Right lobe of liver (tissue), 6 donors: Measurements from ENCODE around the gene TACR1. TPM values are rescaled to one million over a fixed set of nuclear protein-coding genes. Genes with fewer than 3 reads are reported as not detected.

Experiments used
- ATAC-seq, 4 donors: fragments of 200-7000 bp; cut with Tn5 transposase; one replicate each; pipeline ENCODE4 v1.9.1; 2020; ENCODE audit warnings: mild to moderate bottlenecking in 4 of 4, moderate library complexity in 4 of 4
- DNase-seq, 3 donors: peaks; one replicate each; pipeline ENCODE4 v3.0.0-alpha.2; 2020
- H3K27ac ChIP-seq, 3 donors: fragments of 200-600 bp; one replicate each; pipeline ENCODE4 v1.8.0; 2022
- H3K27me3 ChIP-seq, 2 donors: fragments of 200-600 bp; one replicate each; pipeline ENCODE4 v1.8.0; 2022
- H3K36me3 ChIP-seq, 4 donors: fragments of 200-600 bp; sonication (generic) in 1 of 4; one replicate each; pipeline versions ENCODE4 v1.5.1 to v1.8.0; 2017 to 2022; ENCODE audit warnings: control low read depth in 1 of 4
- H3K4me1 ChIP-seq, 4 donors: fragments of 200-600 bp; sonication (generic) in 1 of 4; one replicate each; pipeline versions ENCODE4 v1.5.1 to v1.8.0; 2017 to 2022; ENCODE audit warnings: control low read depth in 1 of 4
- H3K4me3 ChIP-seq, 3 donors: fragments of 200-600 bp; one replicate each; pipeline ENCODE4 v1.8.0; 2022
- H3K9me3 ChIP-seq, 4 donors: fragments of 200-600 bp; sonication (generic) in 1 of 4; one replicate each; pipeline versions ENCODE4 v1.5.1 to v1.8.0; 2017 to 2022; ENCODE audit warnings: control low read depth in 1 of 4
- POLR2A ChIP-seq: fragments of 450-650 bp; IDR thresholded peaks from one replicate; pipeline ENCODE4 v1.6.1; 2017; ENCODE audit warnings: antibody characterized with exemption, mild to moderate bottlenecking
- WGBS: methylation state at CpG from one replicate; pipeline ENCODE4 v1.1.6; 2018; ENCODE audit warnings: low coverage, low lambda C conversion rate; ENCODE audit not compliant: insufficient coverage; ENCODE audit errors: missing lambda C conversion rate; 5-methylcytosine and 5-hydroxymethylcytosine counted together
- intact Hi-C, 2 donors: fragments of 100-400 bp; cut with DNase I; formaldehyde crosslinking; loops; one replicate each; pipeline versions ENCODE4 v1.11.2 to v1.14.1; 2022
- total RNA-seq, 6 experiments: library from RNA; depleted of rRNA in 2 of 6; stranded (reverse); fragments of >200 nt in 2 of 6; fragmentation: NEBNext Ultra II Directional in 3 of 6; extraction: Animal tissue kit (Norgen Biotek cat#: 25700) in 3 of 6; gene quantifications; one replicate each; pipeline versions ENCODE4 v1.1.0 to v1.2.4, GENCODE V29; 2016 to 2023
- TF ChIP-seq, protein P1 (sequence below), 4 donors: fragments of 200-600 bp in 3 of 4; fragments of 450-650 bp in 1 of 4; IDR thresholded peaks; one replicate each; pipeline versions ENCODE4 v1.5.1 to v1.8.0; 2016 to 2022; ENCODE audit warnings: antibody characterized with exemption in 4 of 4, mild to moderate bottlenecking in 2 of 4
- donor health status: DM: no; HTN: yes; CAD: no.
- donor health status: DM: no; HTN: no; CAD: no.
- donor health status: DM: no; HTN: no; CAD: no.
- donor health status: DM: no; HTN: yes; CAD: no.
- donor health status: DM: no; HTN: yes; CAD: no.

Gene TACR1
- total RNA-seq, 6 experiments from 2014 or later: not detected

DNA sequence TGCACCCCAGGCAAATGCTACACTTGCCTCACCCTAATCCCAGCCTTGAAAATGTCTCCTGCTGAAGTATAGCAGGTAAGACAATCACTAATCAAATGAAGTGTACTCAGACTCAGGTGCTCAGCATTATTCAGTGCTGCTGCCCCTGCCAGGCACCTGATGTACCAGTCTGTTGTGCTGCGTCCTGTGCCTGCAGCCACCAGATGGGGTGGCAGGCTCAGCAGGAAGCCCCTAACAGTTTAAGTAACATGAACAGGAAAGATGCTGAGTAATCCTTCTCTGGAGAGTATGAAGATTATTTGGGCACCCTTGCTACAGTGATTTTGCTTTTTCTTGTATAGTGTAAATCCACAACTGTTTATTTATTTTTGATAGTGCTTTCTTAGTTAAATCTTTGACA is 69.1 kb downstream of the TACR1 start:
- no peak for DNase-seq
- 0% methylated on average over 1 of the region's 1 CpG for WGBS
- H3K4me1 ChIP-seq: peaks cover 0 to 4% (median 0%) of the 10 kb centered on the region in 4 donors
- no peaks in the 10 kb centered on the region for H3K9me3 ChIP-seq
- H3K4me3 ChIP-seq: no peak overlapping the region
- intact Hi-C loops: no loop called here
- H3K27me3 ChIP-seq: no peaks in the 10 kb centered on the region
- no peak overlapping the region for H3K27ac ChIP-seq
- ATAC-seq: peak in 2 of 4 donors; percentile 47 to 56
- no peak for TF ChIP-seq POLR2A
- TF ChIP-seq, protein P1, sequence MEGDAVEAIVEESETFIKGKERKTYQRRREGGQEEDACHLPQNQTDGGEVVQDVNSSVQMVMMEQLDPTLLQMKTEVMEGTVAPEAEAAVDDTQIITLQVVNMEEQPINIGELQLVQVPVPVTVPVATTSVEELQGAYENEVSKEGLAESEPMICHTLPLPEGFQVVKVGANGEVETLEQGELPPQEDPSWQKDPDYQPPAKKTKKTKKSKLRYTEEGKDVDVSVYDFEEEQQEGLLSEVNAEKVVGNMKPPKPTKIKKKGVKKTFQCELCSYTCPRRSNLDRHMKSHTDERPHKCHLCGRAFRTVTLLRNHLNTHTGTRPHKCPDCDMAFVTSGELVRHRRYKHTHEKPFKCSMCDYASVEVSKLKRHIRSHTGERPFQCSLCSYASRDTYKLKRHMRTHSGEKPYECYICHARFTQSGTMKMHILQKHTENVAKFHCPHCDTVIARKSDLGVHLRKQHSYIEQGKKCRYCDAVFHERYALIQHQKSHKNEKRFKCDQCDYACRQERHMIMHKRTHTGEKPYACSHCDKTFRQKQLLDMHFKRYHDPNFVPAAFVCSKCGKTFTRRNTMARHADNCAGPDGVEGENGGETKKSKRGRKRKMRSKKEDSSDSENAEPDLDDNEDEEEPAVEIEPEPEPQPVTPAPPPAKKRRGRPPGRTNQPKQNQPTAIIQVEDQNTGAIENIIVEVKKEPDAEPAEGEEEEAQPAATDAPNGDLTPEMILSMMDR (IDR thresholded peaks at IDR 0.05): peak in 2 of 4 donors; percentile 7 to 16
- H3K36me3 ChIP-seq: no peaks in the 10 kb centered on the region

DNA sequence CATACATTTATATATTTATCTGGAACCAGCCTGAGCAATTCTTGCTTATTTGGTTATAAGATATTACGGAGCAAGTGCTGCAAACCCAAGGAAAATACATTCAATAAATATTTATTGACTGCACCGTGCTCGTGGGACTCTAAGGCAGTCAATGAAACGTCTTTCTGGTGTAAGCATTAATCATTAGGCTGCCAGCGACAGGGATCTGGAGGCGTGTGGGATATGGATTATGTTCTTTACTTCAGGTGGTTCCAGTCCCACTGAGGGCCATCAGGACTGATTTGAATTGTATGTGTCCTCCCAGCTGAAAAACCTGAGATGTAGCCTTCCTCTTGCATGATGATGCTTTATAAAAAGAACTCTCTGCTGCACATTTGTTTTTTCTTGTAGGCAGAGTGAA is 75.4 kb downstream of the TACR1 start:
- no peaks in the 10 kb centered on the region for H3K36me3 ChIP-seq
- H3K4me1 ChIP-seq: no peaks in the 10 kb centered on the region
- TF ChIP-seq POLR2A: no peak
- TF ChIP-seq, protein P1 (IDR thresholded peaks at IDR 0.05): no peak
- no peaks in the 10 kb centered on the region for H3K9me3 ChIP-seq
- no peak for ATAC-seq
- intact Hi-C loops: no loop called here
- DNase-seq: no peak
- H3K4me3 ChIP-seq: no peak overlapping the region
- WGBS: 87% methylated on average over 6 of the region's 6 CpGs
- no peaks in the 10 kb centered on the region for H3K27me3 ChIP-seq
- no peak overlapping the region for H3K27ac ChIP-seq

DNA sequence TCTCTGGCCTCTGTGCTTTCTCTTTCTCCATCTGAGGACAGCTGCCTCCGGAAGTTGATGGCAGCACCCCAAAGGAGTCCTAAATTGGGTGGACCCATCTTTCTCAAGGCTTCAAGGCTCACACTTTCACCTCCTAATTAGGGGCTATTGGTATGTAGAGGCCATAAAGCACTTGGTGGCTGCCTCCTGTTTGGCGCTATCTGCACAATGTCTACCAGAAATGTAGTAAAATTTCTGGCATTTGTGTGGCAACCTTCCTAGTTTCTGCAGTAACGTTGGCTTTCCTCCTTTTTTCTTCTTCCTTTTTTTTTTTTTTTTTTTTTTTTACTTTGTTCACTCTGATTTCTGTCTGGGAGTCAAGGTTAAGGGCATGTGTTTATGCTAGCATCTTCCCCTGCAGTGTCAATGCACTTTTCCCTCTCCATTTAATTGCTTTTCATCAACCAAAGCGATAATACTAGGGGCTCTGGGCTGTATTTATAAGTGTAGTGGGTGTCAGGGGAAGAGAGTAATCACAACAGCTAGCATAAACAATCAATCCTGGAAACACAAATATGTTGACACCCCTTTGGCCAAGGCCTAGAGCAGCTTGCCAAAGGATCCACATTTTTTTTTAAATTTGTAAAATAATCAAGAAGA is 86.0 kb downstream of the TACR1 start:
- DNase-seq (no peak), ATAC-seq (no peak)
- 75% methylated on average over 4 of the region's 4 CpGs for WGBS
- no peak overlapping the region for H3K4me3 ChIP-seq
- intact Hi-C loops: no loop called here
- H3K27ac ChIP-seq: no peak overlapping the region
- no peaks in the 10 kb centered on the region for H3K27me3 ChIP-seq
- H3K36me3 ChIP-seq: no peaks in the 10 kb centered on the region
- H3K9me3 ChIP-seq: no peaks in the 10 kb centered on the region
- TF ChIP-seq POLR2A: no peak
- TF ChIP-seq, protein P1 (IDR thresholded peaks at IDR 0.05): no peak
- no peaks in the 10 kb centered on the region for H3K4me1 ChIP-seq

DNA sequence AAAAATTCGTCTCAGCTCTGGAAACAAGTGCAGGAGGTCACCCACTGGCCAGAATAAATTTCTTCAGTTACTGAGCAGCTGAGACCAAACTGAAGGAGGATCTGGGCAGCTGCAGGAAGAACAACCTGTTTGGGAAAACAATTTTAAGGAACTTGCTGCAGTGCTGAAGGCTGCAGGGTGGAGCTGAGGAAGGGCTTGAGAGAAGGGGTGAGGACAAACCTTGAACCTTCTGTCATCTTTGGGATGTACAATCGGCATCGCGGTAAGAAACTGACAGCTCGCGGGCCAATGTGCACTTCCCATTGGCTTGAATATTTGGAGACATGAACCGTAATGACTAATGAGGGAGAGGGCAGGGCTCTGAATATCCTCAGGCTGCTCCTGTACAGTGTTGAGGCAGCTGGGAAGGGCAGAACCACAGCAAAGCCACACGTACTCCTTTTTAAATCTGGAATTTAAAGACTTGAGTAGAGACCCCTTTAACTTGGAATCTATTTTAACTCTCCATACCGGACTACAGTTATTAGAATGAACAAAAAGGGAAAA is 90.3 kb downstream of the TACR1 start:
- TF ChIP-seq, protein P1 (IDR thresholded peaks at IDR 0.05): no peak
- no peak for TF ChIP-seq POLR2A
- intact Hi-C loops: no loop called here
- DNase-seq (no peak), ATAC-seq (no peak)
- no peaks in the 10 kb centered on the region for H3K9me3 ChIP-seq
- H3K27me3 ChIP-seq: no peaks in the 10 kb centered on the region
- H3K4me1 ChIP-seq: no peaks in the 10 kb centered on the region
- H3K36me3 ChIP-seq: no peaks in the 10 kb centered on the region
- H3K27ac ChIP-seq: no peak overlapping the region
- 70% methylated on average over 9 of the region's 9 CpGs for WGBS
- H3K4me3 ChIP-seq: no peak overlapping the region
